Spleen (tissue), 7 donors: ENCODE data around the gene ADAMTS20.

Experiments
- POLR2A ChIP-seq, 3 donors: fragments of 450-650 bp; IDR thresholded peaks; one replicate each; pipeline ENCODE4 v1.5.1; 2017; ENCODE audit warnings: antibody characterized with exemption in 3 of 3, mild to moderate bottlenecking in 1 of 3
- POLR2AphosphoS5 ChIP-seq, 3 donors: sonication (generic); formaldehyde crosslinking; IDR thresholded peaks; one replicate each; pipeline ENCODE4 v1.5.1; 2017; ENCODE audit warnings: antibody characterized with exemption in 3 of 3
- TF ChIP-seq, protein P1 (sequence below), 11 experiments: fragments of 200-600 bp in 7 of 11; fragments of 450-650 bp in 4 of 11; sonication (generic) in 4 of 11; IDR thresholded peaks in 8 of 11; conservative IDR thresholded peaks in 3 of 11; 1 replicate in 7 of 11; 2 replicates in 4 of 11; pipeline versions ENCODE4 v1.4.0 to v1.8.0; 2016 to 2021; ENCODE audit warnings: antibody characterized with exemption in 11 of 11, inconsistent platforms in 4 of 11, mild to moderate bottlenecking in 1 of 11
- donor health status: DM: no; HTN: no; CAD: no; lungs with moderate emphysema.
- donor health status: DM: no; HTN: no; CAD: no.
- donor health status: DM: no; HTN: no; CAD: no.

DNA sequence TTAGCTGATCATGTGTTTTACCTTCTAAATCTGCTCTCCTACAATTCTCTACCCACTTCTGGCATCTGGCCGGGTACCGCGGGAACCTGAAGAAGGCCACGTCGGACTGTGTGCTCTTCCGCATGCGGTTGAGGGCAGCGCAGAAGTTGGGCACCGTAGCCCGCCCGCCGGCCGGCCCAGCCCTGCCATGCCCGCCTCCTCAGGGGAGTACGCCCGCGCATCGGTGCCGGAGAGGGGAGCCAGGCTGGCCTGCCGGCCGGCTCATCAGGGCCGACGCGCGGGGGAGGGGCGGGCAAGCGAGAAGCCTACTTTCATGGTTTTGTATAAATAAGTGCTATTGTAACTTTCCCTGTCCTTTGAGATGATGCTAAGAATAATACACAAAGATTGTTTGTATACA lies 19.9 kb upstream of the ADAMTS20 start:
- TF ChIP-seq, protein P1, sequence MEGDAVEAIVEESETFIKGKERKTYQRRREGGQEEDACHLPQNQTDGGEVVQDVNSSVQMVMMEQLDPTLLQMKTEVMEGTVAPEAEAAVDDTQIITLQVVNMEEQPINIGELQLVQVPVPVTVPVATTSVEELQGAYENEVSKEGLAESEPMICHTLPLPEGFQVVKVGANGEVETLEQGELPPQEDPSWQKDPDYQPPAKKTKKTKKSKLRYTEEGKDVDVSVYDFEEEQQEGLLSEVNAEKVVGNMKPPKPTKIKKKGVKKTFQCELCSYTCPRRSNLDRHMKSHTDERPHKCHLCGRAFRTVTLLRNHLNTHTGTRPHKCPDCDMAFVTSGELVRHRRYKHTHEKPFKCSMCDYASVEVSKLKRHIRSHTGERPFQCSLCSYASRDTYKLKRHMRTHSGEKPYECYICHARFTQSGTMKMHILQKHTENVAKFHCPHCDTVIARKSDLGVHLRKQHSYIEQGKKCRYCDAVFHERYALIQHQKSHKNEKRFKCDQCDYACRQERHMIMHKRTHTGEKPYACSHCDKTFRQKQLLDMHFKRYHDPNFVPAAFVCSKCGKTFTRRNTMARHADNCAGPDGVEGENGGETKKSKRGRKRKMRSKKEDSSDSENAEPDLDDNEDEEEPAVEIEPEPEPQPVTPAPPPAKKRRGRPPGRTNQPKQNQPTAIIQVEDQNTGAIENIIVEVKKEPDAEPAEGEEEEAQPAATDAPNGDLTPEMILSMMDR (IDR thresholded peaks at IDR 0.05 in 8 of 11, conservative IDR thresholded peaks at IDR 0.05 in 3 of 11), result no peak
- TF ChIP-seq POLR2AphosphoS5 (IDR thresholded peaks at IDR 0.05) (no peak), POLR2A (IDR thresholded peaks at IDR 0.05) (no peak)
